GM19463 (cell line): Measurements from ENCODE around the gene TMEM190.
"Not testable (repeated sequence)": the region's sequence is repeated elsewhere in the genome, so short reads cannot be mapped to it uniquely, and the experiment has no call there.

ENCODE experiments used
- ATAC-seq: cut with Tn5 transposase; IDR thresholded peaks from one replicate; pipeline ENCODE4 v1.9.1; 2021; ENCODE audit warnings: mild to moderate bottlenecking, moderate library complexity; ENCODE audit not compliant: unreplicated experiment

Gene TMEM190

GRCh38 chr19:55389386-55390317 lies 13.0 kb downstream of the TMEM190 start:
- ATAC-seq, result no peak

GRCh38 chr19:55390461-55390880 lies 13.8 kb downstream of the TMEM190 start:
- no peak for ATAC-seq

GRCh38 chr19:55391191-55391670 lies 14.6 kb downstream of the TMEM190 start:
- ATAC-seq, result no peak

GRCh38 chr19:55391702-55392615 lies 15.3 kb downstream of the TMEM190 start:
- ATAC-seq, result no peak

- no peak for ATAC-seq
Observed at GRCh38 chr19:55392820-55393761, 16.5 kb downstream of the TMEM190 start.

- no peak for ATAC-seq
Observed at GRCh38 chr19:55398200-55398925, 21.7 kb downstream of the TMEM190 start.

GRCh38 chr19:55400281-55401087 lies 23.9 kb downstream of the TMEM190 start:
- no peak for ATAC-seq

GRCh38 chr19:55401390-55401789 lies 24.8 kb downstream of the TMEM190 start:
- not testable (repeated sequence) for ATAC-seq

GRCh38 chr19:55402509-55402908 lies 25.9 kb downstream of the TMEM190 start:
- ATAC-seq, result no peak

GRCh38 chr19:55405638-55406037 lies 29.0 kb downstream of the TMEM190 start:
- no peak for ATAC-seq

- ATAC-seq, result no peak
Observed at GRCh38 chr19:55406091-55406825, 29.6 kb downstream of the TMEM190 start.

- no peak for ATAC-seq
Observed at GRCh38 chr19:55406826-55407549, 30.4 kb downstream of the TMEM190 start.

- not testable (repeated sequence) for ATAC-seq
Observed at GRCh38 chr19:55407550-55407799, 30.8 kb downstream of the TMEM190 start, which contains the start of gene UBE2S. Gene UBE2S, minus strand, starts transcription at chr19:55407788. Its CDS starts 199 bp downstream, at chr19:55407589.

- ATAC-seq, result peak; percentile 82
Observed at GRCh38 chr19:55407800-55408532, 31.3 kb downstream of the TMEM190 start.

GRCh38 chr19:55408533-55408872 lies 31.9 kb downstream of the TMEM190 start:
- ATAC-seq, result no peak

GRCh38 chr19:55409179-55409578 lies 32.6 kb downstream of the TMEM190 start:
- not testable (repeated sequence) for ATAC-seq

- ATAC-seq, result no peak
Observed at GRCh38 chr19:55410168-55410567, 33.5 kb downstream of the TMEM190 start.
